OCI-LY1 (cell line): ENCODE results near the gene TMEM222.

ENCODE experiments used
- H2AFZ ChIP-seq: fragments of 200-600 bp; sonication (generic), shearing (Covaris generic); 2 replicates; pipeline ENCODE4 v1.6.0; 2014; ENCODE audit warnings: antibody characterized with exemption, mild to moderate bottlenecking, low read length
- H3F3A ChIP-seq: fragments of 200-600 bp; sonication (generic), shearing (Covaris generic); 2 replicates; pipeline ENCODE4 v1.6.0; 2014; ENCODE audit warnings: mild to moderate bottlenecking, antibody characterized with exemption, low read length, moderate library complexity; ENCODE audit not compliant: insufficient read depth
- H3K27ac ChIP-seq: fragments of 200-600 bp; sonication (generic); 2 replicates; pipeline ENCODE4 v1.5.1; 2014; ENCODE audit warnings: low read length, mixed run types, mild to moderate bottlenecking, low read depth; ENCODE audit not compliant: poor library complexity, severe bottlenecking
- H3K27me3 ChIP-seq: fragments of 200-600 bp; sonication (generic); 2 replicates; pipeline ENCODE4 v1.6.0; 2014; ENCODE audit warnings: antibody characterized with exemption, mild to moderate bottlenecking, low read length, moderate library complexity; ENCODE audit not compliant: insufficient read depth
- H3K36me3 ChIP-seq: fragments of 200-600 bp; sonication (generic); 2 replicates; pipeline ENCODE4 v1.6.1; 2014; ENCODE audit warnings: mild to moderate bottlenecking, antibody characterized with exemption, low read length, moderate library complexity, mixed read lengths; ENCODE audit not compliant: insufficient read depth
- H3K4me1 ChIP-seq: fragments of 200-600 bp; sonication (generic); 2 replicates; pipeline ENCODE4 v1.5.1; 2014; ENCODE audit warnings: mild to moderate bottlenecking, low read length, moderate library complexity; ENCODE audit not compliant: insufficient read depth, severe bottlenecking
- H3K4me2 ChIP-seq: fragments of 200-600 bp; sonication (generic), shearing (Covaris generic); 2 replicates; pipeline ENCODE4 v1.6.1; 2014; ENCODE audit warnings: low read length
- H3K4me3 ChIP-seq: fragments of 200-600 bp; sonication (generic); 2 replicates; pipeline ENCODE4 v1.5.1; 2014; ENCODE audit warnings: low read length, low read depth, mild to moderate bottlenecking, mixed read lengths; ENCODE audit not compliant: poor library complexity, severe bottlenecking
- H3K79me2 ChIP-seq: fragments of 200-600 bp; shearing (Covaris generic); 2 replicates; pipeline ENCODE4 v1.6.1; 2016; ENCODE audit warnings: mixed run types, low read length, mixed read lengths; ENCODE audit not compliant: insufficient read depth
- H3K9ac ChIP-seq: fragments of 200-600 bp; sonication (generic), shearing (Covaris generic); 2 replicates; pipeline ENCODE4 v1.6.1; 2014; ENCODE audit warnings: mild to moderate bottlenecking, low read length, mixed read lengths
- H3K9me2 ChIP-seq: fragments of 200-600 bp; sonication (generic), shearing (Covaris generic); 2 replicates; pipeline ENCODE4 v1.6.1; 2014; ENCODE audit warnings: low read depth, mild to moderate bottlenecking, low read length, mixed read lengths
- H3K9me3 ChIP-seq: fragments of 200-600 bp; shearing (Covaris generic); 2 replicates; pipeline ENCODE4 v1.6.1; 2014; ENCODE audit warnings: low read length, mixed read lengths
- H4K20me1 ChIP-seq: fragments of 200-600 bp; sonication (generic), shearing (Covaris generic); 2 replicates; pipeline ENCODE4 v1.6.0; 2016; ENCODE audit warnings: mild to moderate bottlenecking, low read length; ENCODE audit not compliant: insufficient read depth
- EZH2 ChIP-seq: fragments of 200-600 bp; sonication (generic), shearing (Covaris generic); IDR thresholded peaks from 2 replicates; pipeline ENCODE4 v1.8.0; 2017; ENCODE audit warnings: borderline replicate concordance, mixed run types, mild to moderate bottlenecking, antibody characterized with exemption, low read length, moderate library complexity, mixed read lengths
- TF ChIP-seq, protein P1 (sequence below): fragments of 200-600 bp; sonication (generic), shearing (Covaris generic); IDR thresholded peaks from 2 replicates; pipeline ENCODE4 v1.5.1; 2017; ENCODE audit warnings: mild to moderate bottlenecking, antibody characterized with exemption, low read length, moderate library complexity, mixed read lengths

Gene TMEM222

DNA sequence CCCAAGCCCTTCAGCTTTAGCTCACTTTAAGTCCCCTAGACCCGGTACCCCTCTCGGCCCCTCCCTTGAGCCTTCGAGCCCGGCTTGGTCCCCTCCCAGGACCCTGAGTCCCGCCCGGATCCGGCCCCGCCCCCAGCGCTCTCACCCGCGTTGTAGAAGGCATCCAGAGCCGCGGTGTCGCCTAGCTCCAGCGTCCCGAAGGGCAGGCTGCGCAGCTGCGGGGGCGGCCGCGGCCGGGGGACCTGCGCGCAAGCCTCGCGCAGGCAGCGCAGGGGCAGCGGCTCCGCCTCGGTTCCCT, 44.1 kb downstream of the TMEM222 start:
- Histone ChIP-seq H3K27ac (no peak overlapping the region), H4K20me1 (no peaks in the 10 kb centered on the region), H3K4me2 (peak overlapping the region; percentile 91), H3K27me3 (no peaks in the 10 kb centered on the region), H3F3A (no peaks in the 10 kb centered on the region), H3K4me3 (peak overlapping the region; percentile 69), H3K4me1 (peaks cover 28% of the 10 kb centered on the region), H2AFZ (no peak overlapping the region), H3K9me2 (no peaks in the 10 kb centered on the region), H3K36me3 (no peaks in the 10 kb centered on the region), H3K9ac (peak overlapping the region; percentile 57), H3K9me3 (no peaks in the 10 kb centered on the region), H3K79me2 (no peaks in the 10 kb centered on the region)
- TF ChIP-seq, protein P1, sequence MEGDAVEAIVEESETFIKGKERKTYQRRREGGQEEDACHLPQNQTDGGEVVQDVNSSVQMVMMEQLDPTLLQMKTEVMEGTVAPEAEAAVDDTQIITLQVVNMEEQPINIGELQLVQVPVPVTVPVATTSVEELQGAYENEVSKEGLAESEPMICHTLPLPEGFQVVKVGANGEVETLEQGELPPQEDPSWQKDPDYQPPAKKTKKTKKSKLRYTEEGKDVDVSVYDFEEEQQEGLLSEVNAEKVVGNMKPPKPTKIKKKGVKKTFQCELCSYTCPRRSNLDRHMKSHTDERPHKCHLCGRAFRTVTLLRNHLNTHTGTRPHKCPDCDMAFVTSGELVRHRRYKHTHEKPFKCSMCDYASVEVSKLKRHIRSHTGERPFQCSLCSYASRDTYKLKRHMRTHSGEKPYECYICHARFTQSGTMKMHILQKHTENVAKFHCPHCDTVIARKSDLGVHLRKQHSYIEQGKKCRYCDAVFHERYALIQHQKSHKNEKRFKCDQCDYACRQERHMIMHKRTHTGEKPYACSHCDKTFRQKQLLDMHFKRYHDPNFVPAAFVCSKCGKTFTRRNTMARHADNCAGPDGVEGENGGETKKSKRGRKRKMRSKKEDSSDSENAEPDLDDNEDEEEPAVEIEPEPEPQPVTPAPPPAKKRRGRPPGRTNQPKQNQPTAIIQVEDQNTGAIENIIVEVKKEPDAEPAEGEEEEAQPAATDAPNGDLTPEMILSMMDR, result no peak
- no peak for TF ChIP-seq EZH2

DNA sequence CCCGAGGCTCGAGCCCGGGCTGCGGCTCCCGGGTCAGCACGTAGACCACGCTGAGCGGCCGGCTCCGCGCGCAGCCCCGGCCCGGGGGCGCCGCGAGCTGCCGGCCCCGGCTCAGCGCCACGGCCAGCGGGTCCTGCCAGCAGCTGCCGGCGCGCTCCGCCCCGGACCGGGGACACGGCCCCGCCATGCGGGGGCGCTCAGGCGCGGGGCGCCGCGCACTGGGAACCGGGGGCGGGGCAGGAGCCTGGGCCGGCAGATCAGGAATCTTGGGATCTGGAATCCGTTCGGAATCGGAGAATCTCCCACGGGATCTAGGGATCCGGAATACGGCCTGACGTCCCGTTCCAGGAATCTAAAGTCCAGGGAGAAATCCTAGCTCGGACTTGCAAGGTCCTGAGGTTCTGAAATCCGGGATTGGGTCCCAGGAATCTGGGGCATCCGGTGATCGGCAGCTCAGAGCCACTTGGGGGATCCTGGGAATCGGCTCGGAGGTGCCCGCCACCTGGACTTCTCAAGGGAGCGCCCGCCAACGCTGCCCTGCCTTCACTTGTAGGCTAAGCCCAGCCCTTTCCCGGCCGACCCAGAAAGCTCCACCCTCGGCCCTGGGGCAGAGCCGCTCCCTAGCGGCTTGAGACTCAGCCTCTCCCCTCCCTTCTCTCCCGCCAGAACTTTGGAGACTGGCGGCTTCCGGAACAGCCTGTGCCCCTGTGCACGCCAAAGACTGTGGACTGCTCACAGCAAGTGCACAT, 44.6 kb downstream of the TMEM222 start, which contains the start of gene MAP3K6:
Gene MAP3K6, minus strand, starts transcription at position 551 of the 749 bp plus-strand sequence. Its CDS starts 364 bp downstream, at position 187.
- Histone ChIP-seq H3K9me3 (no peaks in the 10 kb centered on the region), H3K4me1 (peaks cover 27% of the 10 kb centered on the region), H3F3A (no peaks in the 10 kb centered on the region), H3K27me3 (no peaks in the 10 kb centered on the region), H3K27ac (no peak within 1 kb of the TSS), H3K9ac (peak within 1 kb of the TSS; percentile 57), H3K9me2 (no peaks in the 10 kb centered on the region), H3K36me3 (no peaks in the 10 kb centered on the region), H3K4me2 (peak within 1 kb of the TSS; percentile 91), H3K4me3 (peak within 1 kb of the TSS; percentile 69), H3K79me2 (no peaks in the 10 kb centered on the region), H4K20me1 (no peaks in the 10 kb centered on the region), H2AFZ (no peak within 1 kb of the TSS)
- no peak for TF ChIP-seq EZH2
- TF ChIP-seq, protein P1, result peak; percentile 49; the same call in 1 of the 2 replicates

DNA sequence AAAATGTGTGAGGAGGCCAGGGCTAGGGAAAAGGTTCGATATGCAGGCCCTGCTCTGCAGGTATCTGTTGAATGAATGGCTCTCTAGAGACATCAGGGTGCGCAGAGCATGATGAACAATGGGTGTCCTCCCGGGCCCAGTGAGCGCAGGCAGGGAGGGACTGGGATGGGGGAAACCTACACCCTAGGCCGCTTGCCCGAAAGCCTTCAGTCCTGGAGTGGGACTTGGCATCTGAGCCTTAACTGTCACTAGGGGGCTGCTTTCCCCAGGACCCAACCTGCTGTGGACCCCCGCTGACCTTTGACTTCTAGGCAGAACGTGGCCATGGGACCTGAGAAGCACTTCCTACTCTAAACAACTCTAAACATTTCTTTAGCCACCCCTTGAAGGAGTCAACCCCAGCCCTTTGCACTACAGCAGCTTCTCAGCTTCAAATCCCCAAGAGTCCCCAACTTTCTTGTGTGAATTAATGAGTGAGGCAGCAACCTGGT, 45.2 kb downstream of the TMEM222 start:
- no peak overlapping the region for H3K4me3 ChIP-seq

More for the DNA sequence above, 45.2 kb downstream of the TMEM222 start:
- TF ChIP-seq, protein P1, result no peak
- no peak for TF ChIP-seq EZH2
- Histone ChIP-seq H4K20me1 (no peaks in the 10 kb centered on the region), H3K4me2 (no peak overlapping the region), H3K27me3 (no peaks in the 10 kb centered on the region), H3K9me3 (no peaks in the 10 kb centered on the region), H3K9ac (no peak overlapping the region), H3K4me1 (peaks cover 27% of the 10 kb centered on the region), H2AFZ (no peak overlapping the region), H3F3A (no peaks in the 10 kb centered on the region), H3K79me2 (no peaks in the 10 kb centered on the region), H3K9me2 (no peaks in the 10 kb centered on the region), H3K36me3 (no peaks in the 10 kb centered on the region), H3K27ac (no peak overlapping the region)
